ENCODE results near the gene TPP2.

GRCh38 chr13:102642029-102642428, 45.2 kb downstream of the TPP2 start:
- TF ChIP-seq POLR2A (IDR thresholded peaks at IDR 0.05) (no peak), CTCF (IDR thresholded peaks at IDR 0.05) (no peak)
